ENCODE results near the gene NUTM2B.
"Not testable (repeated sequence)": the region's sequence is repeated elsewhere in the genome, so short reads cannot be mapped to it uniquely, and the experiment has no call there.

The NUTM2B gene

GRCh38 chr10:79726620-79727019 lies 23.6 kb downstream of the NUTM2B start:
- not testable (repeated sequence) for DNase-seq (ENCODE audit: low read depth in 2 of 2)

DNA sequence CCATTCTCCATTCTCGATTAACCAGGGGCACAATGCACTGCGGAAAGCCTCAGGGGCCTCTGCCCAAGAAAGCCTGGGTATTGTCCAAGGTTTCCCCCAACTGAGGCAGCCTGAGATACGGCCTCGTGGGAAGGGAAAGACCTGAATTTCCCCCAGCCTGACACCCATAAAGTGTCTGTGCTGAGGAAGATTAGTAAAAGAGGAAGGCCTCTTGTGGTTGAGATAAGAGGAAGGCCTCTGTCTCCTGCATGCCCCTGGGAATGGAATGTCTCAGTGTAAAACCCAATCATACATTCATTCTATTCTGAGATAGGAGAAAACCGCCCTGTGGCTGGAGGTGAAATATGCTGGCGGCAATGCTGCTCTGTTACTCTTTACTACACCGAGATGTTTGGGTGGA lies 41.8 kb downstream of the NUTM2B start:
- DNase-seq (ENCODE audit: low read depth in 2 of 2) = not testable (repeated sequence)

- not testable (repeated sequence) for DNase-seq (ENCODE audit: low read depth in 2 of 2)
These were observed 45.5 kb downstream of the NUTM2B start for GRCh38 chr10:79748510-79748909.

GRCh38 chr10:79753601-79754000 lies 50.6 kb downstream of the NUTM2B start:
- DNase-seq (ENCODE audit: low read depth in 2 of 2) = not testable (repeated sequence)

DNA sequence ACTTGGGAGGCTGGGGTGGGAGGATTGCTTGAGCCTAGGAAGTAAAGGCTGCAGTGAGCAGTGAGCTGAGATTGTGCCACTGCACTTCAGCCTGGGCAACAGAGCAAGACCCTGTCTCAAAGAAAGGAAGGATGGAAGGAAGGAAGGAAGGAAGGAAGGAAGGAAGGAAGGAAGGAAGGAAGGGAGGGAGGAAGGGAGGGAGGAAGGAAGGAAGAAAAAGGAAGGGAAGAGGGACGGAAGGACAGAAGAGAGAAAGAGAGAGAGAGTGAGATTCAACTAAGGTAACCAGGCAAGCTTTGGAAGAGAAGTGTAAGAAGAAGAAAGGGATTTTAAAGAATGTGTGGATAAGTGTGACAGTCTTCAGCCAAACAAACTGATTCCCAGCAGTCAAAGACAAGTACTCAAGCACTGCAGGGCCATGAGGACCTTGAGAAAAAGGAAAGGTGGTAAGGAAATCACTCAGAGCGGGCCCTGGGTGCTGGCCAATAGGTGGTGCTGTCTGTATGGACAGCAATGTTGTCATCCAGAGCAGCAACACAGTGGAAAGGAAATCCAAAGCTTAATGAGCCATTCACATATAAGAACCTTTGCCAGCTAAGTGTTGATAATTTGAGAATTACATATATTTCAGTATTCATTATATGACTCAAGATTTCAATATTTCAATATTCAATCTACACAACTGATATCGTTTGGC lies 55.4 kb downstream of the NUTM2B start:
- not testable (repeated sequence) for DNase-seq (ENCODE audit: low read depth in 2 of 2)

Measured in stimulated activated CD8-positive, alpha-beta memory T cell treated with anti-CD3 and anti-CD28 coated beads, Interleukin-15, amount 100 ng/mL, for 4 hours (primary cell).